NOMO-1 treated with dmso at 0.1 percent for 144 hours (cell line): ENCODE results near the gene TMOD4.

Source experiments
- DNase-seq: peaks from one replicate; lab custom pipeline; 2025; ENCODE audit not compliant: unreplicated experiment; lab: John Stamatoyannopoulos, UW

Gene TMOD4

GRCh38 chr1:151176514-151177045 lies 799 bp upstream of the TMOD4 start:
- DNase-seq: no peak

- no peak for DNase-seq
Observed at GRCh38 chr1:151175041-151175741, 590 bp downstream of the TMOD4 start.

GRCh38 chr1:151171190-151171589 lies 4.6 kb downstream of the TMOD4 start:
- no peak for DNase-seq

GRCh38 chr1:151167116-151167515 lies 8.7 kb downstream of the TMOD4 start:
- DNase-seq: no peak

- DNase-seq: peak; percentile 10
Observed at GRCh38 chr1:151166505-151166956, 9.2 kb downstream of the TMOD4 start.

- peak; percentile 98 for DNase-seq
Observed at GRCh38 chr1:151165738-151166504, 9.9 kb downstream of the TMOD4 start, which contains the start of the genes LYSMD1 and SCNM1. Gene LYSMD1, minus strand, starts transcription at chr1:151165902. Its CDS starts 644 bp downstream, at chr1:151165258. Gene SCNM1, plus strand, starts transcription at chr1:151166144. Its CDS starts 9 bp downstream, at chr1:151166153.

- DNase-seq: no peak
Observed at GRCh38 chr1:151165281-151165737, 10.5 kb downstream of the TMOD4 start.

- DNase-seq: no peak
Observed at GRCh38 chr1:151164732-151165280, 11.0 kb downstream of the TMOD4 start.

- DNase-seq: no peak
Observed at GRCh38 chr1:151159373-151159772, 16.4 kb downstream of the TMOD4 start.

GRCh38 chr1:151158751-151159251 lies 17.0 kb downstream of the TMOD4 start:
- peak; percentile 7 for DNase-seq

- peak; percentile 23 for DNase-seq
Observed at GRCh38 chr1:151158326-151158725, 17.5 kb downstream of the TMOD4 start.

- DNase-seq: peak; percentile 67
Observed at GRCh38 chr1:151157067-151157531, 18.7 kb downstream of the TMOD4 start.

GRCh38 chr1:151156515-151156819 lies 19.3 kb downstream of the TMOD4 start, which contains the start of gene TNFAIP8L2:
Gene TNFAIP8L2, plus strand, starts transcription at chr1:151156649. Its CDS starts 2,049 bp downstream, at chr1:151158698.
- DNase-seq: peak; percentile 69

- no peak for DNase-seq
Observed at GRCh38 chr1:151147665-151148064, 28.1 kb downstream of the TMOD4 start.

GRCh38 chr1:151147132-151147503 lies 28.7 kb downstream of the TMOD4 start:
- DNase-seq: no peak

GRCh38 chr1:151146412-151147131 lies 29.2 kb downstream of the TMOD4 start, which contains the start of gene SEMA6C:
Gene SEMA6C, minus strand, starts transcription at chr1:151146631. Its CDS starts 4,010 bp downstream, at chr1:151142621.
- DNase-seq: peak; percentile 91

GRCh38 chr1:151146072-151146411 lies 29.7 kb downstream of the TMOD4 start:
- DNase-seq: no peak

GRCh38 chr1:151145304-151146071 lies 30.3 kb downstream of the TMOD4 start:
- no peak for DNase-seq

- DNase-seq: no peak
Observed at GRCh38 chr1:151144474-151145303, 31.1 kb downstream of the TMOD4 start.
